ENCODE results near the gene FGF11.
A peak's percentile ranks its signal among the peaks of the same experiment; 100 is the strongest.

The FGF11 gene

GRCh38 chr17:7431231-7431630 is 8.1 kb upstream of the FGF11 start:
- DNase-seq: no peak

- DNase-seq: no peak
These were observed 7.0 kb upstream of the FGF11 start for GRCh38 chr17:7432296-7432695.

GRCh38 chr17:7435676-7436555 is 3.4 kb upstream of the FGF11 start:
- peak; percentile 78 for DNase-seq

- DNase-seq: peak; percentile 87
These were observed 2.5 kb upstream of the FGF11 start for GRCh38 chr17:7436556-7437368.

GRCh38 chr17:7437369-7437863 is 1.9 kb upstream of the FGF11 start:
- DNase-seq: no peak

- peak; percentile 80 for DNase-seq
These were observed 1.2 kb upstream of the FGF11 start for GRCh38 chr17:7437950-7438614.

GRCh38 chr17:7438656-7439460 is 454 bp upstream of the FGF11 start:
- no peak for DNase-seq

GRCh38 chr17:7440113-7440833 is 961 bp downstream of the FGF11 start:
- DNase-seq: peak; percentile 87

GRCh38 chr17:7440834-7441195 is 1.5 kb downstream of the FGF11 start:
- DNase-seq: no peak

- DNase-seq: no peak
These were observed 2.0 kb downstream of the FGF11 start for GRCh38 chr17:7441266-7441665.

GRCh38 chr17:7442142-7442541 is 2.8 kb downstream of the FGF11 start:
- no peak for DNase-seq

GRCh38 chr17:7443499-7444485 is 4.5 kb downstream of the FGF11 start:
- no peak for DNase-seq

GRCh38 chr17:7444682-7445618 is 5.6 kb downstream of the FGF11 start, which contains the start of gene CHRNB1:
TSS of gene CHRNB1 (plus strand) at chr17:7445061. CDS start at chr17:7445128, 67 bp downstream.
- DNase-seq: peak; percentile 77

GRCh38 chr17:7445619-7445968 is 6.3 kb downstream of the FGF11 start:
- DNase-seq: no peak

GRCh38 chr17:7448461-7448860 is 9.1 kb downstream of the FGF11 start:
- DNase-seq: no peak

GRCh38 chr17:7459961-7460545 is 20.7 kb downstream of the FGF11 start:
- DNase-seq: no peak

- DNase-seq: no peak
These were observed 21.7 kb downstream of the FGF11 start for GRCh38 chr17:7460850-7461660.

All from right kidney (tissue), 1 donor.